GM18507 (cell line): ENCODE results near the gene KLHL12.
"Not testable (repeated sequence)": the region's sequence is repeated elsewhere in the genome, so short reads cannot be mapped to it uniquely, and the experiment has no call there.

Source experiments
- DNase-seq: peaks from one replicate; pipeline ENCODE4 v3.0.0; 2011; ENCODE audit warnings: low read depth; ENCODE audit not compliant: insufficient read length; ENCODE audit errors: extremely low spot score
- FAIRE-seq: peaks from 2 replicates; lab custom pipeline; 2011; peaks lifted over from hg19 to GRCh38; lab: Jason Lieb, UNC

The KLHL12 gene

GRCh38 chr1:202952818-202953217 lies 25.8 kb upstream of the KLHL12 start:
- DNase-seq (no peak), FAIRE-seq (no peak)

GRCh38 chr1:202952099-202952498 lies 25.1 kb upstream of the KLHL12 start:
- FAIRE-seq (no peak), DNase-seq (no peak)

GRCh38 chr1:202951437-202951836 lies 24.4 kb upstream of the KLHL12 start:
- no peak for FAIRE-seq
- DNase-seq, result no peak

GRCh38 chr1:202945483-202945882 lies 18.4 kb upstream of the KLHL12 start:
- FAIRE-seq (no peak), DNase-seq (no peak)

GRCh38 chr1:202944438-202944921 lies 17.4 kb upstream of the KLHL12 start:
- DNase-seq (no peak), FAIRE-seq (no peak)

- FAIRE-seq (no peak), DNase-seq (no peak)
Measured at GRCh38 chr1:202942426-202942825, 15.4 kb upstream of the KLHL12 start.

GRCh38 chr1:202941372-202941771 lies 14.3 kb upstream of the KLHL12 start:
- DNase-seq (no peak), FAIRE-seq (no peak)

- FAIRE-seq (no peak), DNase-seq (no peak)
Measured at GRCh38 chr1:202940561-202940960, 13.5 kb upstream of the KLHL12 start.

GRCh38 chr1:202938287-202938925 lies 11.4 kb upstream of the KLHL12 start:
- FAIRE-seq (no peak), DNase-seq (no peak)

GRCh38 chr1:202936409-202936808 lies 9.4 kb upstream of the KLHL12 start:
- FAIRE-seq, DNase-seq: not testable (repeated sequence)

GRCh38 chr1:202935844-202936243 lies 8.8 kb upstream of the KLHL12 start:
- no peak for DNase-seq
- no peak for FAIRE-seq

- DNase-seq, result no peak
- no peak for FAIRE-seq
Measured at GRCh38 chr1:202934755-202935154, 7.7 kb upstream of the KLHL12 start.

GRCh38 chr1:202932476-202932875 lies 5.4 kb upstream of the KLHL12 start:
- FAIRE-seq (no peak), DNase-seq (no peak)

GRCh38 chr1:202923533-202923932 lies 3.5 kb downstream of the KLHL12 start:
- FAIRE-seq (no peak), DNase-seq (no peak)

- FAIRE-seq (no peak), DNase-seq (no peak)
Measured at GRCh38 chr1:202919615-202920014, 7.4 kb downstream of the KLHL12 start.

GRCh38 chr1:202915146-202915545 lies 11.9 kb downstream of the KLHL12 start:
- DNase-seq (no peak), FAIRE-seq (no peak)

- DNase-seq, FAIRE-seq: not testable (repeated sequence)
Measured at GRCh38 chr1:202912476-202912875, 14.6 kb downstream of the KLHL12 start.

GRCh38 chr1:202909494-202909893 lies 17.5 kb downstream of the KLHL12 start:
- DNase-seq (no peak), FAIRE-seq (no peak)

- no peak for DNase-seq
- FAIRE-seq, result no peak
Measured at GRCh38 chr1:202908998-202909397, 18.0 kb downstream of the KLHL12 start.

- no peak for FAIRE-seq
- DNase-seq, result no peak
Measured at GRCh38 chr1:202905331-202905730, 21.7 kb downstream of the KLHL12 start.

GRCh38 chr1:202903808-202904207 lies 23.2 kb downstream of the KLHL12 start:
- FAIRE-seq, DNase-seq: not testable (repeated sequence)

GRCh38 chr1:202901555-202901954 lies 25.5 kb downstream of the KLHL12 start:
- FAIRE-seq, result no peak
- no peak for DNase-seq
